Right hindlimb (tissue), 1 donor: Measurements from ENCODE around the gene FRMD4A.
"Not testable (repeated sequence)": the region's sequence is repeated elsewhere in the genome, so short reads cannot be mapped to it uniquely, and the experiment has no call there.

ENCODE experiments used
- DNase-seq: peaks from one replicate; pipeline ENCODE4 v3.0.0-alpha.2; 2018

The FRMD4A gene

GRCh38 chr10:13829790-13830189 lies 500.9 kb downstream of the FRMD4A start:
- DNase-seq, result no peak

GRCh38 chr10:13828284-13828683 lies 502.4 kb downstream of the FRMD4A start:
- not testable (repeated sequence) for DNase-seq

GRCh38 chr10:13827076-13827797 lies 503.5 kb downstream of the FRMD4A start:
- no peak for DNase-seq

- no peak for DNase-seq
Measured at GRCh38 chr10:13823709-13824405, 506.9 kb downstream of the FRMD4A start.

- no peak for DNase-seq
Measured at GRCh38 chr10:13823096-13823708, 507.5 kb downstream of the FRMD4A start.

- no peak for DNase-seq
Measured at GRCh38 chr10:13822490-13822889, 508.2 kb downstream of the FRMD4A start.

- no peak for DNase-seq
Measured at GRCh38 chr10:13820964-13821337, 509.8 kb downstream of the FRMD4A start.

- DNase-seq, result no peak
Measured at GRCh38 chr10:13820119-13820963, 510.4 kb downstream of the FRMD4A start.

- DNase-seq, result peak; percentile 47
Measured at GRCh38 chr10:13816195-13816925, 514.4 kb downstream of the FRMD4A start.

- DNase-seq, result no peak
Measured at GRCh38 chr10:13815756-13816155, 515.0 kb downstream of the FRMD4A start.

- no peak for DNase-seq
Measured at GRCh38 chr10:13813550-13813949, 517.2 kb downstream of the FRMD4A start.

GRCh38 chr10:13812804-13813203 lies 517.9 kb downstream of the FRMD4A start:
- DNase-seq, result no peak

- DNase-seq, result peak; percentile 34
Measured at GRCh38 chr10:13810568-13810967, 520.2 kb downstream of the FRMD4A start.

- DNase-seq, result peak; percentile 35
Measured at GRCh38 chr10:13809427-13809826, 521.3 kb downstream of the FRMD4A start.

GRCh38 chr10:13808556-13809391 lies 522.0 kb downstream of the FRMD4A start:
- DNase-seq, result no peak

GRCh38 chr10:13806419-13806818 lies 524.3 kb downstream of the FRMD4A start:
- DNase-seq, result no peak

GRCh38 chr10:13803566-13804554 lies 526.9 kb downstream of the FRMD4A start:
- no peak for DNase-seq

- no peak for DNase-seq
Measured at GRCh38 chr10:13801907-13802288, 528.8 kb downstream of the FRMD4A start.

- no peak for DNase-seq
Measured at GRCh38 chr10:13801156-13801906, 529.4 kb downstream of the FRMD4A start.
